SK-N-SH treated with all-trans-retinoic acid at 6 μM for 48 hours (cell line): Measurements from ENCODE around the gene PODXL.

Source experiments
- ATAC-seq: fragments of 200-7000 bp; cut with Tn5 transposase; 3 replicates; pipeline ENCODE4 v1.9.1; 2020; ENCODE audit warnings: mild to moderate bottlenecking, moderate library complexity
- CREB5 ChIP-seq: fragments of 250-450 bp; sonication (Bioruptor Pico); IDR thresholded peaks from 2 replicates; pipeline ENCODE4 v1.5.1; 2020; ENCODE audit warnings: low read depth, mild to moderate bottlenecking, moderate library complexity
- ESRRG ChIP-seq: fragments of 250-450 bp; sonication (Bioruptor Pico); IDR thresholded peaks from 2 replicates; pipeline ENCODE4 v1.6.1; 2021; ENCODE audit warnings: mild to moderate bottlenecking
- GLIS3 ChIP-seq: fragments of 250-450 bp; sonication (Bioruptor Pico); IDR thresholded peaks from 2 replicates; pipeline ENCODE4 v1.5.0; 2020; ENCODE audit warnings: mild to moderate bottlenecking, moderate library complexity
- ISL1 ChIP-seq: fragments of 250-450 bp; sonication (Bioruptor Pico); IDR thresholded peaks from 2 replicates; pipeline ENCODE4 v2.1.2; 2022; ENCODE audit warnings: mild to moderate bottlenecking, moderate library complexity
- OSR1 ChIP-seq: fragments of 250-450 bp; sonication (Bioruptor Pico); IDR thresholded peaks from 2 replicates; pipeline ENCODE4 v1.8.0; 2022; ENCODE audit warnings: moderate library complexity, mild to moderate bottlenecking, inconsistent platforms
- SNAI2 ChIP-seq: fragments of 250-450 bp; sonication (Bioruptor Pico); IDR thresholded peaks from 2 replicates; pipeline ENCODE4 v1.5.0; 2020; ENCODE audit warnings: mild to moderate bottlenecking, moderate library complexity
- TCF4 ChIP-seq: fragments of 250-450 bp; sonication (Bioruptor Pico); IDR thresholded peaks from 2 replicates; pipeline ENCODE4 v1.8.0; 2021; ENCODE audit warnings: mild to moderate bottlenecking, moderate library complexity, borderline replicate concordance
- TOX ChIP-seq: fragments of 250-450 bp; sonication (Bioruptor Pico); IDR thresholded peaks from 2 replicates; pipeline ENCODE4 v1.8.0; 2021; ENCODE audit warnings: mild to moderate bottlenecking, moderate library complexity, borderline replicate concordance
- TSHZ2 ChIP-seq: fragments of 250-450 bp; sonication (Bioruptor Pico); IDR thresholded peaks from 2 replicates; pipeline ENCODE4 v1.5.0; 2020; ENCODE audit warnings: mild to moderate bottlenecking, moderate library complexity
- ZC3H10 ChIP-seq: fragments of 250-450 bp; sonication (Bioruptor Pico); IDR thresholded peaks from 2 replicates; pipeline ENCODE4 v1.5.1; 2021; ENCODE audit warnings: mild to moderate bottlenecking, moderate library complexity
- ZFP3 ChIP-seq: fragments of 250-450 bp; sonication (Bioruptor Pico); IDR thresholded peaks from 2 replicates; pipeline ENCODE4 v1.5.0; 2020; ENCODE audit warnings: mild to moderate bottlenecking, moderate library complexity
- ZFP30 ChIP-seq: fragments of 450-650 bp; formaldehyde crosslinking; IDR thresholded peaks from 2 replicates; pipeline ENCODE4 v1.5.0; 2022; ENCODE audit warnings: mild to moderate bottlenecking, moderate library complexity
- ZNF70 ChIP-seq: fragments of 450-650 bp; formaldehyde crosslinking; IDR thresholded peaks from 2 replicates; pipeline ENCODE4 v1.5.0; 2020; ENCODE audit warnings: mild to moderate bottlenecking, moderate library complexity
- TF ChIP-seq, protein P1 (sequence below): fragments of 250-450 bp; sonication (Bioruptor Pico); IDR thresholded peaks from 2 replicates; pipeline ENCODE4 v1.8.0; 2021; ENCODE audit warnings: low read depth, mild to moderate bottlenecking, moderate library complexity, borderline replicate concordance
- TF ChIP-seq, protein P2 (sequence below): fragments of 250-450 bp; sonication (Bioruptor Pico); IDR thresholded peaks from 2 replicates; pipeline ENCODE4 v1.8.0; 2020; ENCODE audit warnings: mild to moderate bottlenecking, moderate library complexity, borderline replicate concordance
- TF ChIP-seq, protein P3 (sequence below): fragments of 250-450 bp; sonication (Bioruptor Pico); IDR thresholded peaks from 2 replicates; pipeline ENCODE4 v1.5.1; 2021; ENCODE audit warnings: mild to moderate bottlenecking, moderate library complexity

Gene PODXL

GRCh38 chr7:131502810-131503508 lies 53.5 kb downstream of the PODXL start:
- peak; percentile 44 for ATAC-seq

DNA sequence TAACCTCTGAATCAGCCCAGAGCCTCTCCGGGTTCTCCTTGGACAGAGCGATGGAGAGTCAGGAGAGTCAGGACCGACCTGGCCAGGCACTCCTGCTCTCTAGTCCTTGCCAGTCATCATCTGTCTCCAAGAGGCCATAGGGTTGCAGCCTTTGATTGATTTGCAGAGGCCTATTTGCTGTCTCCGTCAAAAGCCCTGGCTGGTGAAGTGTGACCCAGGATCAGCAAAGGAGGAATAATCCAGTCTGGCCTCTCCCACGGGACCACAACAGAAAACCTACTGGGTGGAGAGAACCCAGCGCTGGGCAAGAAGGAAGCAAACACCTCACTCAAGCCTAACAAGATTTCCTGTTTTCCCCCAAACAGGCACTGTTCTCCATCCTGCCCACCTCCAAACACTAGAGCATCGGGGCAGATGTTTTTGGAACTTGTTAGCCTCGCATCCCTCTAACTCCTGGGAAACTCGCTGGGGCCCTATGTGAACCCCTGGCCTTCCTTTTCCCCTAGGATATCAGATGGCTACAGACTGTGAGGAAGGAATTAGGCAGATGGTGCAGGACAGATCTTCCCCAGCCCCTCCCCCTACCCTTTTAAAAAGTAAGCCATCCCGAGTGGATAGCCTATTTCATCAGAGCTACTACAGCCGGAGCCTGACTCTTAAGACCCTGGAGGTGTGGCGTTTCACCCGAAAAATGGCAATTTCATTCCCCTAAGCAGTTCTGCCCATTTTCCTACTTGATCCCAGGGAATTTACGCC lies 54.3 kb downstream of the PODXL start:
- TF ChIP-seq, protein P1, sequence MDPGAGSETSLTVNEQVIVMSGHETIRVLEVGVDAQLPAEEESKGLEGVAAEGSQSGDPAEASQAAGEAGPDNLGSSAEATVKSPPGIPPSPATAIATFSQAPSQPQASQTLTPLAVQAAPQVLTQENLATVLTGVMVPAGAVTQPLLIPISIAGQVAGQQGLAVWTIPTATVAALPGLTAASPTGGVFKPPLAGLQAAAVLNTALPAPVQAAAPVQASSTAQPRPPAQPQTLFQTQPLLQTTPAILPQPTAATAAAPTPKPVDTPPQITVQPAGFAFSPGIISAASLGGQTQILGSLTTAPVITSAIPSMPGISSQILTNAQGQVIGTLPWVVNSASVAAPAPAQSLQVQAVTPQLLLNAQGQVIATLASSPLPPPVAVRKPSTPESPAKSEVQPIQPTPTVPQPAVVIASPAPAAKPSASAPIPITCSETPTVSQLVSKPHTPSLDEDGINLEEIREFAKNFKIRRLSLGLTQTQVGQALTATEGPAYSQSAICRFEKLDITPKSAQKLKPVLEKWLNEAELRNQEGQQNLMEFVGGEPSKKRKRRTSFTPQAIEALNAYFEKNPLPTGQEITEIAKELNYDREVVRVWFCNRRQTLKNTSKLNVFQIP (CRISPR knock-in tag) = no peak
- TF ChIP-seq ZNF70 (CRISPR knock-in tag) = no peak
- TF ChIP-seq ZC3H10 = no peak
- TF ChIP-seq ZFP30 (CRISPR knock-in tag) = no peak
- TF ChIP-seq OSR1 (CRISPR knock-in tag) = no peak
- TF ChIP-seq TOX (CRISPR knock-in tag) = no peak
- TF ChIP-seq ISL1 (CRISPR knock-in tag) = no peak

More at GRCh38 chr7:131502810-131503508, 53.5 kb downstream of the PODXL start:
- no peak for TF ChIP-seq OSR1 (CRISPR knock-in tag)
- TF ChIP-seq TSHZ2 (CRISPR knock-in tag) = 0 out of 2 replicates have a peak, but pooled peaks have one; percentile 44

GRCh38 chr7:131501422-131501821 lies 55.0 kb downstream of the PODXL start:
- ATAC-seq = no peak
- TF ChIP-seq, protein P2, sequence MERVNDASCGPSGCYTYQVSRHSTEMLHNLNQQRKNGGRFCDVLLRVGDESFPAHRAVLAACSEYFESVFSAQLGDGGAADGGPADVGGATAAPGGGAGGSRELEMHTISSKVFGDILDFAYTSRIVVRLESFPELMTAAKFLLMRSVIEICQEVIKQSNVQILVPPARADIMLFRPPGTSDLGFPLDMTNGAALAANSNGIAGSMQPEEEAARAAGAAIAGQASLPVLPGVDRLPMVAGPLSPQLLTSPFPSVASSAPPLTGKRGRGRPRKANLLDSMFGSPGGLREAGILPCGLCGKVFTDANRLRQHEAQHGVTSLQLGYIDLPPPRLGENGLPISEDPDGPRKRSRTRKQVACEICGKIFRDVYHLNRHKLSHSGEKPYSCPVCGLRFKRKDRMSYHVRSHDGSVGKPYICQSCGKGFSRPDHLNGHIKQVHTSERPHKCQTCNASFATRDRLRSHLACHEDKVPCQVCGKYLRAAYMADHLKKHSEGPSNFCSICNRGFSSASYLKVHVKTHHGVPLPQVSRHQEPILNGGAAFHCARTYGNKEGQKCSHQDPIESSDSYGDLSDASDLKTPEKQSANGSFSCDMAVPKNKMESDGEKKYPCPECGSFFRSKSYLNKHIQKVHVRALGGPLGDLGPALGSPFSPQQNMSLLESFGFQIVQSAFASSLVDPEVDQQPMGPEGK (CRISPR knock-in tag) = no peak
- no peak for TF ChIP-seq OSR1 (CRISPR knock-in tag)
- TF ChIP-seq, protein P1 (CRISPR knock-in tag) = no peak
- TF ChIP-seq ESRRG (CRISPR knock-in tag) = no peak
- TF ChIP-seq CREB5 (CRISPR knock-in tag) = no peak
- no peak for TF ChIP-seq SNAI2 (CRISPR knock-in tag)
- no peak for TF ChIP-seq GLIS3 (CRISPR knock-in tag)
- TF ChIP-seq, protein P3, sequence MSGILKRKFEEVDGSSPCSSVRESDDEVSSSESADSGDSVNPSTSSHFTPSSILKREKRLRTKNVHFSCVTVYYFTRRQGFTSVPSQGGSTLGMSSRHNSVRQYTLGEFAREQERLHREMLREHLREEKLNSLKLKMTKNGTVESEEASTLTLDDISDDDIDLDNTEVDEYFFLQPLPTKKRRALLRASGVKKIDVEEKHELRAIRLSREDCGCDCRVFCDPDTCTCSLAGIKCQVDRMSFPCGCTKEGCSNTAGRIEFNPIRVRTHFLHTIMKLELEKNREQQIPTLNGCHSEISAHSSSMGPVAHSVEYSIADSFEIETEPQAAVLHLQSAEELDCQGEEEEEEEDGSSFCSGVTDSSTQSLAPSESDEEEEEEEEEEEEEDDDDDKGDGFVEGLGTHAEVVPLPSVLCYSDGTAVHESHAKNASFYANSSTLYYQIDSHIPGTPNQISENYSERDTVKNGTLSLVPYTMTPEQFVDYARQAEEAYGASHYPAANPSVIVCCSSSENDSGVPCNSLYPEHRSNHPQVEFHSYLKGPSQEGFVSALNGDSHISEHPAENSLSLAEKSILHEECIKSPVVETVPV (CRISPR knock-in tag) = no peak
- TF ChIP-seq TCF4 = no peak
- TF ChIP-seq ZFP3 (CRISPR knock-in tag) = no peak

More for the DNA sequence above, 54.3 kb downstream of the PODXL start:
- no peak for ATAC-seq
